C4-2B (cell line): ENCODE measurements around the gene PYROXD2.
"Not testable (repeated sequence)": the region's sequence is repeated elsewhere in the genome, so short reads cannot be mapped to it uniquely, and the experiment has no call there.

Experiments
- H3K27ac ChIP-seq: fragments of 450-650 bp; 2 replicates; pipeline ENCODE4 v1.5.1; 2017
- CTCF ChIP-seq: fragments of 450-650 bp; conservative IDR thresholded peaks from 2 replicates; pipeline ENCODE4 v1.5.1; 2017; ENCODE audit warnings: mild to moderate bottlenecking
- ZFX ChIP-seq: fragments of 450-650 bp; IDR thresholded peaks from 2 replicates; pipeline ENCODE4 v1.6.1; 2017

Gene PYROXD2

GRCh38 chr10:98357194-98357822 lies 57.7 kb downstream of the PYROXD2 start:
- no peak for TF ChIP-seq CTCF
- no peak overlapping the region for H3K27ac ChIP-seq

DNA sequence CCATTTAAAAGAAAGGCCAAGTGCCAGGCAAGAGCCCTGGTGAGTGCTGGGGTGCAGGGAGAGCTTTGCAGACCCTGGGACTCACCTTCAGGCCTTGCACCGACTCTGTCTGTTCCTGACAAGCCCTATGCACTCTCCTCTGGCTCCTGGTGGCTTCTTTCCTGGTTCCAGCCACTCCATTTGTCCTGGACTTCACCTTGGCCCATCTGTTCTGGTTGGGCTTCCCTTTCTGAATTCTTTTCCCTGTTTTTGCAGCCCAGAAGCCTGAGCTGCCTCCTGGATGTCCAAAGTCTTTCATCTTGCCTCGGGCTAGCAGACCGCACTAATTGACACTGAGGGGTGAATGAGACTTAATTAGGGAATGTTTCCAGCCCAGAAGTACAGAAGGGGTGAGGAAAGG lies 60.5 kb downstream of the PYROXD2 start:
- no peak for TF ChIP-seq CTCF
- TF ChIP-seq ZFX, result no peak
- no peak overlapping the region for H3K27ac ChIP-seq

DNA sequence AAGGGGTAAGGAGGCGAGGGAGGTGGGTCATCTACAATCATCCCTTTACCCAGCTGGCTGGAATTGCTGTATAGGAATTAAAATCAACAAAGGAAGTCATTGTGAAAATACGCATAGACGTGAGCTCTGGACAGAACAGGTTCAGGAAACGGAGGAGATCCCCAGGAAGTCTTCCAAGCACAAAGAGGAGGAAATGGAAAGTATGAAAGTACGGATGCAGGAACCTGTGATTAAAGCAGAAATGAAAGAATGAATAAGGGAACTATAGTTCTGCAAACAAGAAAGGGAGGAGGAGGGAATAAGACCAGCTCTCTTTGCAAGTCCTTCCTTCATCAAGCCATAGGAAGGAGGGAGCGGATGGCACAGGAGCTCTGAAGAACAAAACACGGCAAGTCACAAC lies 61.8 kb downstream of the PYROXD2 start:
- TF ChIP-seq ZFX (no peak), CTCF (no peak)
- H3K27ac ChIP-seq, result no peak overlapping the region

DNA sequence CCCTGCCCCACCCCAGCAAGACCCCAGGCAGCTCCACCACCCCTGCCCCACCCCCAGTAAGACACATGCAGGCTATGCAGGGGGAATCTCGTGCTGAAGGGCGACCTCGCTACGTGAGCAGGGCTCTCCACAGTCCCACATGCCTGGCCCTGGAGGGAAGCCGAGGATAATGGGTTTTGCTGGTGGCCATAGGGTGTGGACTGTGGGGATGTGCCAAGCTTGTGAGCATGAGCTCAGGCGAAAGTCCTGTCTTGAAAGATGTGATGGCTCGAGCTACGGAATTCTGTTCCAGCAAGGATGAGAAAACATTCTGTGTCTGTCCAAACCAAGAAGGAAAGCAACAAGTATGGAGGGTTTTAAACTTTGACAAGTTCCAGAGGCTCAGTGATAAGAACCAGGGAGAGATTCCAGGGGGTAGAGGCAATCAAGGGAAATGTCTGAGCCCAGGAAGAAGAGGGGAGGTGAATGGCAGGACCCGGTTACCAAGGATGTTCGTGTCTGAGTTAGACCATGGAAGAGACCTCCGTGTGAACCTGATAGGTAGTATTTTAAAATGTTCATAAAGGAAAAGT lies 63.1 kb downstream of the PYROXD2 start:
- no peak for TF ChIP-seq CTCF
- TF ChIP-seq ZFX, result no peak
- H3K27ac ChIP-seq, result no peak overlapping the region

GRCh38 chr10:98349508-98349922 lies 65.5 kb downstream of the PYROXD2 start:
- no peak overlapping the region for H3K27ac ChIP-seq

DNA sequence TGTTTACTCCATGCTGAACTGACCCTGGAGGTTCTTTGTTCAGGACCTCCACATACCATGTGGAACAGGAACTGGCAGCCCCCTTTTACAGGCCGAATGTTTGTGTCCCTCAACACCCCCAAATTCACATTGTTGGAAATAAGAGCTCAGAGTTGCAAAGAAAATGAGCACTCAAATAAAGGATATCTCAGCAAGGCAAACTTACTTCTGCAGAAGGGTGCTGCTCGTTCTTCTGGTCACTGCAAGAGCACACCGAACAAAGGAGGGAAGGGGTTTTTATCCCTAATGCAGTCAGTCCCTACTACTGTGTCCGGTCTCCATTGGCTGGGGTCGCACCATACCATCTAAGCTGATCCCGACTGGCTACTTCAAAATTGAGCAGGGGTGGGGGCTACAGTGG lies 68.1 kb downstream of the PYROXD2 start:
- H3K27ac ChIP-seq, result no peak overlapping the region
- no peak for TF ChIP-seq ZFX
- no peak for TF ChIP-seq CTCF

More at GRCh38 chr10:98349508-98349922, 65.5 kb downstream of the PYROXD2 start:
- TF ChIP-seq CTCF (no peak), ZFX (no peak)

DNA sequence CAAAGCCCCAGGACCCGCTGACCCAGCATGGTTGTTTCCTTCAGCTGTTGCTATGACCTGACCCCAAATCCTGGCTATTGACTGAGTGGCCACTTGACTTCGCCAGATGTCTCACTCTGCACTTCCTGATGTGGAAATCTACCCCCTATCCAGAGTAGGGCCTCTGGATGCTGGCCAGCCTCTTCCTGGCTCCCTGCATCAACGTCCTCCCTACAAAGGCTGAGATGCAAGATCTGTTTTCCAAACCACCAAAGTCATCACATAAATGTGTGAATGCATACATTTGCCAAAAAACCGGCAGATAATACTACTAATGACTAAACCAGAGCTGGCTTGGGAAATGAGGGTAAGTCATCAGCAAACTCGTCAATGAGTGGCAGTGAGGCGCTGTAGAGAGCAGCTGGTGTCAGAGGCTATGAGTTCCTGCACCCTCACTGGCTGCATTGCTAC lies 70.4 kb downstream of the PYROXD2 start:
- TF ChIP-seq ZFX, result no peak
- no peak for TF ChIP-seq CTCF

DNA sequence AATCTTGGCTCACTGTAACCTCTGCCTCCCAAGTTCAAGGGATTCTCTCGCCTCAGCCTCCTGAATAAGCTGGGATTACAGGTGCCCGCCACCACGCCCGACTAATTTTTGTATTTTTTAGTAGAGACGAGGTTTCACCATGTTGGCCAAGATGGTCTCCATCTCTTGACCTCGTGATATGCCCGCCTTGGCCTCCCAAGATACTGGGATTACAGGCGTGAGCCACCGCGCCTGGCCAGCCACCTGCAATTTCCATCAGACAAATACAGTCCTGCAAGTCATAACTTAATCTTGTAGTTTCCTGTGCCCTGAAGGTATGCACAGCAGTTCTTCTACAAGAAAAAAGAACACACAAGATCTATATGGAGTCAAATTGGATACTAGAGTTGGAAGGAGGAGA lies 73.3 kb downstream of the PYROXD2 start:
- H3K27ac ChIP-seq, result not testable (repeated sequence)

More for the DNA sequence above, 70.4 kb downstream of the PYROXD2 start:
- H3K27ac ChIP-seq, result no peak overlapping the region
